ENCODE results near the gene SYNGR3. TPM values are rescaled to one million over a fixed set of nuclear protein-coding genes. Genes with fewer than 3 reads are reported as not detected.

The SYNGR3 gene
- total and polyA plus RNA-seq, 2 of the 13 experiments (the other 11 are each of a cell fraction or from before 2014, with no cell fraction given): 0.97 to 5.7 TPM

DNA sequence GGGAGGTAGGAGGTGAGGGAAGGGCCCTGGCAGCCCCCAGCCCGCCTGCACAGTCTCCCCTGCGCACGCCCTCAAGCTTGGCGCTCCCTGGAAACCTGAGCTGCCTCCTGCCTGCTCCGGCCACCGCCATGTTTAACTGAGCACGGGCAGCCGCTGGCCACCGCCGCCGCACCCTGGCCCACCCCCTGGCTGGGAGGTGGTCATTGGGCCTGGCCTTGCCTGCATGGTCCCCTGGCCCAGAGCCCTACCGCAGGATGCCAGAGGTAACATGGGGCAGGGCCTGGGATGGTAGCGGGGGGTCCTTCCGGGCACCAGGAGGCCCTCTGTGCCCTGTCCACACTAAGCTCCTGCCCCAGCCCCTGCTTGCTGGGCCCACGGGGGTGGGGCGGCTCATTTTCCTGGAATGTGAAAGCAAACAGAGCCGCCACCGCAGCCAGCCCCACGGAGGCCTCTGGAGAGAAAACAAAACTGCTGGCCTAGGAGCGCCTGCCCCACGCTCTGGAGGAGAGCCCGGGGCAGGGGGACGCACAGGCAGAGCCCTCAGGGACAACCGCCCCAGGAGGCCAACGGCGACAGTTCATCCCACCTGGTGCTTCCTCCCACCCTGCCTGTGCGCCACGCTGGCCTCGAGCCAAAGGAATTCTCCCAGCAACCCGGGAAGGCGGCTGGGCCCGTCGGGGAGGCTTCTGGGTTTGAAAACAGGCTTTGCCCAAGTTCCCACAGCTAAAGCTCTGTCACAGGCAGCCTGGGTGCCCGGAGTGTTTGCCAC is 45.8 kb downstream of the SYNGR3 start (continued):
- TF ChIP-seq, protein P1, sequence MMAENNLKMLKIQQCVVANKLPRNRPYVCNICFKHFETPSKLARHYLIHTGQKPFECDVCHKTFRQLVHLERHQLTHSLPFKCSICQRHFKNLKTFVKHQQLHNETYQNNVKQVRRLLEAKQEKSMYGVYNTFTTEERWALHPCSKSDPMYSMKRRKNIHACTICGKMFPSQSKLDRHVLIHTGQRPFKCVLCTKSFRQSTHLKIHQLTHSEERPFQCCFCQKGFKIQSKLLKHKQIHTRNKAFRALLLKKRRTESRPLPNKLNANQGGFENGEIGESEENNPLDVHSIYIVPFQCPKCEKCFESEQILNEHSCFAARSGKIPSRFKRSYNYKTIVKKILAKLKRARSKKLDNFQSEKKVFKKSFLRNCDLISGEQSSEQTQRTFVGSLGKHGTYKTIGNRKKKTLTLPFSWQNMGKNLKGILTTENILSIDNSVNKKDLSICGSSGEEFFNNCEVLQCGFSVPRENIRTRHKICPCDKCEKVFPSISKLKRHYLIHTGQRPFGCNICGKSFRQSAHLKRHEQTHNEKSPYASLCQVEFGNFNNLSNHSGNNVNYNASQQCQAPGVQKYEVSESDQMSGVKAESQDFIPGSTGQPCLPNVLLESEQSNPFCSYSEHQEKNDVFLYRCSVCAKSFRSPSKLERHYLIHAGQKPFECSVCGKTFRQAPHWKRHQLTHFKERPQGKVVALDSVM (CRISPR knock-in tag; IDR thresholded peaks at IDR 0.05): peak; percentile 53
- TF ChIP-seq FOXO1 (CRISPR knock-in tag; IDR thresholded peaks at IDR 0.05) (peak; percentile 81), ZFX (CRISPR knock-in tag; IDR thresholded peaks at IDR 0.05; ENCODE audit: low read depth) (peak; percentile 96), ZNF264 (CRISPR knock-in tag; IDR thresholded peaks at IDR 0.05) (0 out of 2 replicates have a peak, but pooled peaks have one; percentile 63), ZNF501 (CRISPR knock-in tag; IDR thresholded peaks at IDR 0.05) (peak; percentile 62)
- TF ChIP-seq, protein P2, sequence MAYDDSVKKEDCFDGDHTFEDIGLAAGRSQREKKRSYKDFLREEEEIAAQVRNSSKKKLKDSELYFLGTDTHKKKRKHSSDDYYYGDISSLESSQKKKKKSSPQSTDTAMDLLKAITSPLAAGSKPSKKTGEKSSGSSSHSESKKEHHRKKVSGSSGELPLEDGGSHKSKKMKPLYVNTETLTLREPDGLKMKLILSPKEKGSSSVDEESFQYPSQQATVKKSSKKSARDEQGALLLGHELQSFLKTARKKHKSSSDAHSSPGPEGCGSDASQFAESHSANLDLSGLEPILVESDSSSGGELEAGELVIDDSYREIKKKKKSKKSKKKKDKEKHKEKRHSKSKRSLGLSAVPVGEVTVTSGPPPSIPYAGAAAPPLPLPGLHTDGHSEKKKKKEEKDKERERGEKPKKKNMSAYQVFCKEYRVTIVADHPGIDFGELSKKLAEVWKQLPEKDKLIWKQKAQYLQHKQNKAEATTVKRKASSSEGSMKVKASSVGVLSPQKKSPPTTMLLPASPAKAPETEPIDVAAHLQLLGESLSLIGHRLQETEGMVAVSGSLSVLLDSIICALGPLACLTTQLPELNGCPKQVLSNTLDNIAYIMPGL (CRISPR knock-in tag; IDR thresholded peaks at IDR 0.05; ENCODE audit: borderline replicate concordance in 1 of 2, low read depth in 1 of 2): peak; percentile 68 to 80
- TF ChIP-seq, protein P3, sequence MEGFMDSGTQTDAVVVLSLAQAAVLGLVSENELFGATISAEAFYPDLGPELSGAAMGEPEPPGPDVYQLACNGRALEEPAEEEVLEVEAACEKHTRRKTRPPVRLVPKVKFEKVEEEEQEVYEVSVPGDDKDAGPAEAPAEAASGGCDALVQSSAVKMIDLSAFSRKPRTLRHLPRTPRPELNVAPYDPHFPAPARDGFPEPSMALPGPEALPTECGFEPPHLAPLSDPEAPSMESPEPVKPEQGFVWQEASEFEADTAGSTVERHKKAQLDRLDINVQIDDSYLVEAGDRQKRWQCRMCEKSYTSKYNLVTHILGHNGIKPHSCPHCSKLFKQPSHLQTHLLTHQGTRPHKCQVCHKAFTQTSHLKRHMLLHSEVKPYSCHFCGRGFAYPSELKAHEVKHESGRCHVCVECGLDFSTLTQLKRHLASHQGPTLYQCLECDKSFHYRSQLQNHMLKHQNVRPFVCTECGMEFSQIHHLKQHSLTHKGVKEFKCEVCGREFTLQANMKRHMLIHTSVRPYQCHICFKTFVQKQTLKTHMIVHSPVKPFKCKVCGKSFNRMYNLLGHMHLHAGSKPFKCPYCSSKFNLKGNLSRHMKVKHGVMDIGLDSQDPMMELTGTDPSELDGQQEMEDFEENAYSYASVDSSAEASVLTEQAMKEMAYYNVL (CRISPR knock-in tag; IDR thresholded peaks at IDR 0.05; ENCODE audit: borderline replicate concordance): no peak
- TF ChIP-seq, protein P4, sequence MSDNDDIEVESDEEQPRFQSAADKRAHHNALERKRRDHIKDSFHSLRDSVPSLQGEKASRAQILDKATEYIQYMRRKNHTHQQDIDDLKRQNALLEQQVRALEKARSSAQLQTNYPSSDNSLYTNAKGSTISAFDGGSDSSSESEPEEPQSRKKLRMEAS (IDR thresholded peaks at IDR 0.05): peak; percentile 69
- TF ChIP-seq, protein P5, sequence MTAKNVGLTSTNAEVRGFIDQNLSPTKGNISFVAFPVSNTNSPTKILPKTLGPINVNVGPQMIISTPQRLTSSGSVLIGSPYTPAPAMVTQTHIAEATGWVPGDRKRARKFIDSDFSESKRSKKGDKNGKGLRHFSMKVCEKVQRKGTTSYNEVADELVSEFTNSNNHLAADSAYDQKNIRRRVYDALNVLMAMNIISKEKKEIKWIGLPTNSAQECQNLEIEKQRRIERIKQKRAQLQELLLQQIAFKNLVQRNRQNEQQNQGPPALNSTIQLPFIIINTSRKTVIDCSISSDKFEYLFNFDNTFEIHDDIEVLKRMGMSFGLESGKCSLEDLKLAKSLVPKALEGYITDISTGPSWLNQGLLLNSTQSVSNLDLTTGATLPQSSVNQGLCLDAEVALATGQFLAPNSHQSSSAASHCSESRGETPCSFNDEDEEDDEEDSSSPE (CRISPR knock-in tag; IDR thresholded peaks at IDR 0.05): 0 out of 2 replicates have a peak, but pooled peaks have one; percentile 32
- TF ChIP-seq, protein P6, sequence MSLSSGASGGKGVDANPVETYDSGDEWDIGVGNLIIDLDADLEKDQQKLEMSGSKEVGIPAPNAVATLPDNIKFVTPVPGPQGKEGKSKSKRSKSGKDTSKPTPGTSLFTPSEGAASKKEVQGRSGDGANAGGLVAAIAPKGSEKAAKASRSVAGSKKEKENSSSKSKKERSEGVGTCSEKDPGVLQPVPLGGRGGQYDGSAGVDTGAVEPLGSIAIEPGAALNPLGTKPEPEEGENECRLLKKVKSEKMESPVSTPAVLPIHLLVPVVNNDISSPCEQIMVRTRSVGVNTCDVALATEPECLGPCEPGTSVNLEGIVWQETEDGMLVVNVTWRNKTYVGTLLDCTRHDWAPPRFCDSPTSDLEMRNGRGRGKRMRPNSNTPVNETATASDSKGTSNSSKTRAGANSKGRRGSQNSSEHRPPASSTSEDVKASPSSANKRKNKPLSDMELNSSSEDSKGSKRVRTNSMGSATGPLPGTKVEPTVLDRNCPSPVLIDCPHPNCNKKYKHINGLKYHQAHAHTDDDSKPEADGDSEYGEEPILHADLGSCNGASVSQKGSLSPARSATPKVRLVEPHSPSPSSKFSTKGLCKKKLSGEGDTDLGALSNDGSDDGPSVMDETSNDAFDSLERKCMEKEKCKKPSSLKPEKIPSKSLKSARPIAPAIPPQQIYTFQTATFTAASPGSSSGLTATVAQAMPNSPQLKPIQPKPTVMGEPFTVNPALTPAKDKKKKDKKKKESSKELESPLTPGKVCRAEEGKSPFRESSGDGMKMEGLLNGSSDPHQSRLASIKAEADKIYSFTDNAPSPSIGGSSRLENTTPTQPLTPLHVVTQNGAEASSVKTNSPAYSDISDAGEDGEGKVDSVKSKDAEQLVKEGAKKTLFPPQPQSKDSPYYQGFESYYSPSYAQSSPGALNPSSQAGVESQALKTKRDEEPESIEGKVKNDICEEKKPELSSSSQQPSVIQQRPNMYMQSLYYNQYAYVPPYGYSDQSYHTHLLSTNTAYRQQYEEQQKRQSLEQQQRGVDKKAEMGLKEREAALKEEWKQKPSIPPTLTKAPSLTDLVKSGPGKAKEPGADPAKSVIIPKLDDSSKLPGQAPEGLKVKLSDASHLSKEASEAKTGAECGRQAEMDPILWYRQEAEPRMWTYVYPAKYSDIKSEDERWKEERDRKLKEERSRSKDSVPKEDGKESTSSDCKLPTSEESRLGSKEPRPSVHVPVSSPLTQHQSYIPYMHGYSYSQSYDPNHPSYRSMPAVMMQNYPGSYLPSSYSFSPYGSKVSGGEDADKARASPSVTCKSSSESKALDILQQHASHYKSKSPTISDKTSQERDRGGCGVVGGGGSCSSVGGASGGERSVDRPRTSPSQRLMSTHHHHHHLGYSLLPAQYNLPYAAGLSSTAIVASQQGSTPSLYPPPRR (CRISPR knock-in tag; IDR thresholded peaks at IDR 0.05; ENCODE audit: borderline replicate concordance): peak; percentile 65; the same call in 1 of the 2 replicates

Data from HepG2 (cell line).